ENCODE results near the gene LARGE2.

DNA sequence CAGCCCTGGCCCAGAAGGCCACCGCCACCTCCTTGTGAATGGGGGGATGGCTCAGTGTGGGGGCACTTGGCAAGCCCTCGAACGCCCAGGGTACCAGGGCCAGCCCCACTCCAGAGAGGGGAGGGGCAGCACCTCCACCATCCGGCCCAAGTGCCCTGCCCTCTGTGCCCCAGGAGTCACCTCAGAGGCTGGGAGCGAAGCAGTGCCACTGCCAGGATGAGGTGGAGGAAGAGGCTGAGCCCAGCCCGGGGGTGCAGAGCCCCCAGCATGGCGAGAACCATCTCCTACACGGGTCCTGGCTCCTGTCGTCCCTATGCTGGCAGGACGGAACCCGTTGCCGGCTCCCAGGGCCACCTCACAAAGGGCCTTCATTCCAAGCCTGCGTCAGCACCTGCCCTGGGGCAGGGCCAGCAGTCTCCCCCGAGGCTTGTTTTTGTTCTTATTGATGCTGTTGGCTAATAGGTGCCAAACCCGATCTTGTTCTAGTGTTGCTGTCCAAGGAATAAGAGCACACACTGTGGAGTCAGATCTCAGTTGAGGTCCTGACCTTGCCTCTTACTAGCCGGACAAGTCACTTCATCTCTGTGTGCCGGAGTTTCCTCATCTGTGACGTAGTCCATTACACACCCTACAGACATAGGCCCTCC lies 15.4 kb upstream of the LARGE2 start, which contains the start of gene FREY1:
- no peak for TF ChIP-seq EZH2 (IDR thresholded peaks at IDR 0.05; ENCODE audit: insufficient read depth, poor library complexity, severe bottlenecking)
- TF ChIP-seq EZH2phosphoT487 (IDR thresholded peaks at IDR 0.05; ENCODE audit: insufficient read depth, low read depth), result no peak

Data from GM23248 (cell line).